T-helper 17 cell (primary cell): ENCODE data around the gene PTPRG. TPM values are rescaled to one million over a fixed set of nuclear protein-coding genes. Genes with fewer than 3 reads are reported as not detected.

ENCODE experiments used
- ATAC-seq: fragments of 150-1000 bp; cut with Tn5 transposase; 2 replicates; pipeline ENCODE4 v1.10.0; 2021; ENCODE audit warnings: mild to moderate bottlenecking, moderate library complexity
- DNase-seq, 3 donors: peaks; one replicate each; pipeline versions ENCODE4 v3.0.0 to v3.0.0-alpha.2; 2020 to 2021
- H3K9me3 ChIP-seq: one replicate; pipeline ENCODE4 v1.7.0; 2013; ENCODE audit warnings: low read length, mild to moderate bottlenecking; ENCODE audit not compliant: control insufficient read depth, poor library complexity, severe bottlenecking
- H3K27ac Mint-ChIP-seq: one replicate; pipeline ENCODE4 v1.8.0; 2022; ENCODE audit warnings: mild to moderate bottlenecking, moderate library complexity, mixed read lengths
- H3K27me3 Mint-ChIP-seq: one replicate; pipeline ENCODE4 v1.8.0; 2022; ENCODE audit warnings: mixed read lengths
- H3K36me3 Mint-ChIP-seq: one replicate; pipeline ENCODE4 v1.8.0; 2022; ENCODE audit warnings: low read depth, mixed read lengths
- H3K4me1 Mint-ChIP-seq: one replicate; pipeline ENCODE4 v1.8.0; 2022; ENCODE audit warnings: mild to moderate bottlenecking, mixed read lengths
- H3K4me3 Mint-ChIP-seq: one replicate; pipeline ENCODE4 v1.8.0; 2022; ENCODE audit warnings: mild to moderate bottlenecking, moderate library complexity, mixed read lengths
- total RNA-seq, 4 donors: library from RNA in 2 of 4; stranded (reverse) in 2 of 4; gene quantifications; one replicate each; pipeline ENCODE4 v1.2.3 and lab custom pipeline; 2022 to 2026

Gene PTPRG
- total RNA-seq, 2 donors from 2014 or later: 0.02 TPM; not detected in 1

DNA sequence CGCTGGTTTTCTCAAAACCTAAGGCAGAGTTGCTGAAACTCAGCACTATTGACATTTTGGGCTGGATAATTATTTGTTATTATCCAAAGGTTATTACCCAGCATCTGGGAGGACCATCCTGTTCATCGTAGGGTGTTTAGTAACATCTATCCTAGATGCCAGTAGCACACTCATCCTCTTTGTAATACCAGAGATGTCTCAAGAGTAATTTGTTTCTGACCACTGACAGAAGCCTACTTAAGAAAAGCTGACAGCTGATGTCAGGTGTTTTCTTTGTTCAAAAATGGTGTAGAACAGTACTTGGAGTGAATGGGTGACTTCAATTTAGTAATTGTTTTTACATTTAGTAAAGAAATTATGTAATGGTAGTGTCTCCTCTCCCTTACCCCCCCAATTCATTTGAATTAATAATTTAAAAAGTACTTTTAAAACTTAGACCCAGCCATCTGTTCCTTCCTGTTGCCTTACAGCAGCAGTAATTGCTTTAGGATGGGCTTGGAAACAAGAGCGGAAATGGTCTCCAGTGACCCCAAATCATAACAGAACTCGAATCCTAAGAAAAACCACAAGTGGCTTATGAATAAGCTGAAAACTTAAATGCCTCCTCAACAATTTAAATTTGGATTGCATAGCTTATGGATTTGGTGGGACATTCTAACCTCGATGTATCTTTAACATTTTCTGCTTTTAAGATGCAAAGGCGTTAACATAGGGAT lies 105.4 kb downstream of the PTPRG start:
- no peaks in the 10 kb centered on the region for H3K9me3 ChIP-seq
- no peak for DNase-seq
- no peaks in the 10 kb centered on the region for H3K36me3 Mint-ChIP-seq
- no peak overlapping the region for H3K27ac Mint-ChIP-seq
- no peak overlapping the region for H3K4me3 Mint-ChIP-seq
- H3K4me1 Mint-ChIP-seq: no peaks in the 10 kb centered on the region
- ATAC-seq: no peak
- no peaks in the 10 kb centered on the region for H3K27me3 Mint-ChIP-seq

DNA sequence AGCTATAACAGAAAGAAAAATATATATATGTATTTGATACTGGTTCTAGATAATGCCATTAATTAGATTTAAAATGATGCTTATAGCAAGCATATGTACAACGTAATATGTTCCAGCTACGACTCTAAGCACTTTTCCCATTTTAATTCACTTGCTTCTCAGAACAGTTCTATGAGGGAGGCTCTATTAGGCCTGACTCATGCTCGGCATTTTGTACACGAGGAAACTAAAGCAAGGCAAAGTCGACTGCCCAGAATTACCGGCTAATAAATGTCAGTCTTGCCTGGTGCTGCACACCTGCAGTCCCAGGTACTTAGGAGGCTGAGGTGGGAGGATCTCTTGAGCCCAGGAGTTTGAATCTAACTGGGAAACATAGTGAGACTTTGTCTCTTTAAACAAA lies 106.0 kb downstream of the PTPRG start:
- DNase-seq (no peak), ATAC-seq (no peak)
- Mint-ChIP-seq H3K27me3 (no peaks in the 10 kb centered on the region), H3K27ac (no peak overlapping the region), H3K4me3 (no peak overlapping the region), H3K36me3 (no peaks in the 10 kb centered on the region), H3K4me1 (no peaks in the 10 kb centered on the region)
- no peaks in the 10 kb centered on the region for H3K9me3 ChIP-seq

DNA sequence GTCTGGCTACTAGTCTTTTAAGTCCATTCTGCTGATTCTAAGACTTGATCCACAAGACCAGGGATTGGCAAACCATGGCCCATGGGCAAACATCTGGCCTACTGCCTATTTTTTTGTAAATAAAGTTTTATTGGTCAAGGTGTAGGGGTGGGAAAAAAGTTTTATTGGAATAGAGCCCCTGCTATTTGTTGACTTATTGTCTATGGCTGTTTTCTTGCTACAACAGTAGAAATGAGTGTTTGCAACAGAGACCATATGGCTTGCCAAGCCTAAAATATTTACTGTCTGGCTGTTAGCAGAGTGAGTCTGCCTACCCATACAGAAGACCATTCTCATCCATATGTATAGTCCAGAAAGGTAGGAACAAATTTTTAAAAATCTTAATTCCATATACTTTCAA lies 106.4 kb downstream of the PTPRG start:
- no peak overlapping the region for H3K4me3 Mint-ChIP-seq
- ATAC-seq: no peak
- no peaks in the 10 kb centered on the region for H3K36me3 Mint-ChIP-seq
- DNase-seq: no peak
- no peak overlapping the region for H3K27ac Mint-ChIP-seq
- no peaks in the 10 kb centered on the region for H3K27me3 Mint-ChIP-seq
- no peaks in the 10 kb centered on the region for H3K4me1 Mint-ChIP-seq
- no peaks in the 10 kb centered on the region for H3K9me3 ChIP-seq

DNA sequence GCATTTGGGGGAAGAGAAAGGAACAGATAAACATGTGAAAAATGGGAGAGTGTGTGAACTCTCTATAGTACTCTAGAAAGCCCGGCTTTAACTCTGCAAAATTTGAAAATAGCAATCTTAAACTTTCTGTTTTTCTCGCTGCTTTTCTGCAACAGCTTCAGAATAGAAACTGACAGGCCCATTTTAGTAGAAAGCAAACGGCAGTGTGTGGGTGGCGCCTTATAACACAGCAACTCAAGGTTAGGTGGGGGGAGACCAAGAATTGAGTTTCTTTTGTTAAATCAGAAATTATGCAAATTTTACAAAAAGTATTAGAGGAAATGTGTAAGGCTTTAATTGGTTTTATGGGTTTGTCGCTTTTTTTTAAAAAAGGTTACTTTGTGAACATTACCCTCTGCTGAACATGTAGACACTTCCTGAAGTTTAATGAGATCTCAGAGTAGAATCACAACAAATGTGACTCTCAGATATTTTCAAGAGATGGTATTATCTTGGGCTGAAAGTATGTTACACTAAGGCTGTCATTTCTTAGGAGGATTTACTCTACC lies 107.0 kb downstream of the PTPRG start:
- DNase-seq: no peak
- ATAC-seq: no peak
- Mint-ChIP-seq H3K27me3 (no peaks in the 10 kb centered on the region), H3K36me3 (no peaks in the 10 kb centered on the region), H3K4me1 (no peaks in the 10 kb centered on the region), H3K4me3 (no peak overlapping the region), H3K27ac (no peak overlapping the region)
- H3K9me3 ChIP-seq: no peaks in the 10 kb centered on the region

DNA sequence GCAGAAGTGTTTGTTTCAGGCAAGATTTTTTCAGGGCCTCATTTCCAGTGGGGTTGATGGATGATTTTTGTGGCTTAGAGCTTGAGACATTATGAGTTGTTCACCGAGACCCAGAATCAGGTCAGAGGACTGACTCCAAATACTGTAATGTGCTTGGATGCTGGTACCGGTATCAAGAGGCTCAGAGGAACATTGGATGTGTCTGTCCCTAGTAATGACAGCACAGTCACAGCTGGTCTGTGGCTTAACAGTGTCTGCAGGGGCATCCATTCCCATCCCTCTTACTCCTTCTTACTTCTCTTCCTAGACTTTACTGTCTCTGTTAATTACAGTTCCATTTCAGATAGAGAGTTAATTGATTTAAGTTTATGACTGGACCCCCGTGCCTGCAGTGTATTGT lies 107.8 kb downstream of the PTPRG start:
- H3K27me3 Mint-ChIP-seq: no peaks in the 10 kb centered on the region
- H3K4me3 Mint-ChIP-seq: no peak overlapping the region
- H3K9me3 ChIP-seq: no peaks in the 10 kb centered on the region
- no peak overlapping the region for H3K27ac Mint-ChIP-seq
- no peak for ATAC-seq
- DNase-seq: no peak
- no peaks in the 10 kb centered on the region for H3K4me1 Mint-ChIP-seq
- no peaks in the 10 kb centered on the region for H3K36me3 Mint-ChIP-seq

DNA sequence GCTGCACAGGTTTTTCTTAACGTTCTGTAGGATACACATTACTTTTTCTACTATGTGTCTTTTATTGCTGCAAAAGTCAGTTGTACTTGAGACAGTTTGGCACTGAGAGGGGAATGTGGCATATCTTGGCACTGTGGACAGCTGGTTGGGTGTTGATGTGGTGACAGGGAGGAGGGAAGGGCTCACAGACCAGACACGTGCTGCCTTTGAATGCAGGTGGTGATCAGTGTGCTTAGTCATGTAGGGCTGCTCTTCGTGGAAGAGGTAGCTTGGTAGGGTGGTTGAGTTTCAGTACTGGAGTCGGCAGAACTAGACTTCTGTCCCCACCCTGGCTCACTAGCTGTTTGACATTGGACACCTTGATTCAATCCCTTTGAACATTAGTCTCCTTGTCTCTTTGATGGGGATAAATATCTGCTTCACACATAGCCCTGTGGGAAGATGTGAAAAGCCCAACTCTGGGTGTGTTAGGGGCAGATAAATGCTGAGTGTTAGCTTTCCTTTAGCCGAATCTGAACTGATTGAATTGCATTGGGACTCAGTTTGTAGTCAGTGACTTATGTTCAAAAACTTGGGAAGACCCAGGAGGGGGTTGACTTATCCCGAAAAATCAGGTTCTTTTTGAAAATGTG lies 108.4 kb downstream of the PTPRG start:
- Mint-ChIP-seq H3K4me3 (no peak overlapping the region), H3K27ac (no peak overlapping the region), H3K36me3 (no peaks in the 10 kb centered on the region), H3K27me3 (no peaks in the 10 kb centered on the region), H3K4me1 (no peaks in the 10 kb centered on the region)
- no peak for DNase-seq
- H3K9me3 ChIP-seq: no peaks in the 10 kb centered on the region
- no peak for ATAC-seq

DNA sequence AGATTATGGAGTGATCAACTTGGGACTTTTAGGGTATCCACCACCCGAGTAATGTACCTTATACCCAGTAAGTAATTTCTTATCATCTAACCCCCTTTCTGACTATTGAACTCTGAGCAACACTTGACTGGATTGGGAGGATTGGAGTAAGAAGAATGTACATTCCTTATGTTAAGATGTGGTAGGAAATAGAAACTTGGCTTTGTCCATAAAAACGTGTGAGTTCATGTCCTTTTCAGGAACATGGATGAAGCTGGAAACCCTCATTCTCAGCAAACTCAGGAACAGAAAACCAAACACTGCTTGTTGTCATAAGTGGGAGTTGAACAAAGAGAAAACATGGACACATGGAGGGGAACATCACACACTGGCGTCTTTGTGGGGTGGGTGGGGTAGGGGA lies 112.3 kb downstream of the PTPRG start:
- H3K36me3 Mint-ChIP-seq: no peaks in the 10 kb centered on the region
- ATAC-seq (no peak), DNase-seq (no peak)
- no peak overlapping the region for H3K4me3 Mint-ChIP-seq
- H3K27me3 Mint-ChIP-seq: no peaks in the 10 kb centered on the region
- no peaks in the 10 kb centered on the region for H3K4me1 Mint-ChIP-seq
- H3K27ac Mint-ChIP-seq: no peak overlapping the region
- H3K9me3 ChIP-seq: no peaks in the 10 kb centered on the region

DNA sequence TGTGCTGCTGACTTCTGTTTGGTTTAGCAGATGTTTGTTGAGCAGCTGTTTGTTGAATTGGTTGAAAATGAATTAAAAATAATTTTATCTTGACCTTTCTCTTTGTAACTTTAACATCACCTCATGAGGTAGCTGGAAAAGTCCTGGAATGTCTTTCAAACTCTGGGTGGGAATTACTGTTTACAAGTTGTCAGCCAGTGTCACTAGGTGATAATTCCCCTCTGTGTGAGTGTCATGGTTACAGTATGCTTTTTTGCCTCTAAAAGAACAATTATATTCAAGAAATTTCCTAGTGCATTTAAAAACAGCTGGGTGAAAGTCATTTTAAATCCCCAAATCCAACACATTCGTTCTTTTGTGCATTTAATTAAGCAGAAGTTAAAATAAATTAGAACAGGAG lies 113.2 kb downstream of the PTPRG start:
- Mint-ChIP-seq H3K27me3 (no peaks in the 10 kb centered on the region), H3K4me1 (no peaks in the 10 kb centered on the region), H3K27ac (no peak overlapping the region), H3K36me3 (no peaks in the 10 kb centered on the region), H3K4me3 (no peak overlapping the region)
- no peaks in the 10 kb centered on the region for H3K9me3 ChIP-seq
- DNase-seq: no peak
- no peak for ATAC-seq

DNA sequence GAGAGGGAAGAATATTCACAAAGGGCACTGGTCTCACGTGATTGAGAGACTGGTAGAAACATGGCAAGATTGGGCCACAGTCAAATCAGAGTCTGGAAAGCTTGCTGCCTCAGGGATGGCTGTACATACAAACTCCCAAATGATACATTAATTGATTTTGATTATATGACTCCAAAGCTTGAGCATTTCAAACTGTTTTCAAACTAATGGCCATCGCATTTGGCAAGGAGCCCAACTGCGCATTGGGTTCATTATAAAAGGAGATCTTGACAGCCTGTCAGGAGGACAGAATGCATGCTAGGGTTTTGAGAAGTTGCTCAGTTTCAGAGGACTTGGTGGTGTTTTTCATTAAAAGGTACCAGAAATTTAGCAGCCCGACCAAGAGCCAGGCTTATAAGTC lies 117.7 kb downstream of the PTPRG start:
- no peaks in the 10 kb centered on the region for H3K27me3 Mint-ChIP-seq
- no peaks in the 10 kb centered on the region for H3K36me3 Mint-ChIP-seq
- ATAC-seq (no peak), DNase-seq (no peak)
- H3K9me3 ChIP-seq: no peaks in the 10 kb centered on the region
- H3K4me3 Mint-ChIP-seq: no peak overlapping the region
- H3K4me1 Mint-ChIP-seq: no peaks in the 10 kb centered on the region
- H3K27ac Mint-ChIP-seq: no peak overlapping the region

DNA sequence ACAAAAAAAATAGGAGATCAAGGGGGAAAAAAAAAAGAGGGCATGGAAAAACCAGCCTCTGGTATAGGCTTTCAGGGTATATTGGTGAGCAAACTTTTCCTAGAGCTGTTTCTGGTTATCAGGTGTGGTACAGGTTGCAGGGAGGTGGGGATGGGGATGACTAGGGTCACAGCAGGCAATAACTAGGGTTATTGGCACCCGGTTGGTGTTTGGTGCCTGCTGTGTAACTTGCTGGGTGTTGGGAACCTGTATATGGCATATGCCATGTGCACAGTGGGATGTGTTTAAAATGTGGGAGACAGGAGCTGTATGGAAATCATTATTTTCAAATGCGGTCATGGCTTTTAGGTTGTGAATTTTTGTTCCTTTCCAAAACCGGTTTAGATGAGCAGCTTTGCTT lies 119.2 kb downstream of the PTPRG start:
- Mint-ChIP-seq H3K27ac (no peak overlapping the region), H3K4me3 (no peak overlapping the region), H3K27me3 (no peaks in the 10 kb centered on the region), H3K4me1 (no peaks in the 10 kb centered on the region), H3K36me3 (no peaks in the 10 kb centered on the region)
- DNase-seq: no peak
- H3K9me3 ChIP-seq: no peaks in the 10 kb centered on the region
- ATAC-seq: no peak

DNA sequence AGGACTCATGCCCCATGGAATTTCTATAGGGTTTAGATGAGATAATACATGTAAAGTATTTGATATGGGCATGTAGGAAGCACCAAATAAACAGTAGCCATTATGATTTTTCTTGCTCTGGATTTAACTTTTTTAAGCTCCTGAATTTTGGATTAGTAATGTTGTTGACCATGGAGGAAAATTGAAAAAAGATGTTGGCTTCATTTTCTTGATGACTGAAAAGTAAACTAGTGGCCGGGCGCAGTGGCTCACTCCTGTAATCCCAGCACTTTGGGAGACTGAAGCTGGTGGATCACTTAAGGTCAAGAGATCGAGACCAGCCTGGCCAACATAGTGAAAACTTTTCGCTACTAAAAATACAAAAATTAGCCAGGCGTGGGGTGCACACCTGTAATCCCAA lies 120.3 kb downstream of the PTPRG start:
- ATAC-seq: no peak
- no peak for DNase-seq
- Mint-ChIP-seq H3K36me3 (no peaks in the 10 kb centered on the region), H3K4me3 (no peak overlapping the region), H3K27ac (no peak overlapping the region), H3K4me1 (no peaks in the 10 kb centered on the region), H3K27me3 (no peaks in the 10 kb centered on the region)
- H3K9me3 ChIP-seq: no peaks in the 10 kb centered on the region

DNA sequence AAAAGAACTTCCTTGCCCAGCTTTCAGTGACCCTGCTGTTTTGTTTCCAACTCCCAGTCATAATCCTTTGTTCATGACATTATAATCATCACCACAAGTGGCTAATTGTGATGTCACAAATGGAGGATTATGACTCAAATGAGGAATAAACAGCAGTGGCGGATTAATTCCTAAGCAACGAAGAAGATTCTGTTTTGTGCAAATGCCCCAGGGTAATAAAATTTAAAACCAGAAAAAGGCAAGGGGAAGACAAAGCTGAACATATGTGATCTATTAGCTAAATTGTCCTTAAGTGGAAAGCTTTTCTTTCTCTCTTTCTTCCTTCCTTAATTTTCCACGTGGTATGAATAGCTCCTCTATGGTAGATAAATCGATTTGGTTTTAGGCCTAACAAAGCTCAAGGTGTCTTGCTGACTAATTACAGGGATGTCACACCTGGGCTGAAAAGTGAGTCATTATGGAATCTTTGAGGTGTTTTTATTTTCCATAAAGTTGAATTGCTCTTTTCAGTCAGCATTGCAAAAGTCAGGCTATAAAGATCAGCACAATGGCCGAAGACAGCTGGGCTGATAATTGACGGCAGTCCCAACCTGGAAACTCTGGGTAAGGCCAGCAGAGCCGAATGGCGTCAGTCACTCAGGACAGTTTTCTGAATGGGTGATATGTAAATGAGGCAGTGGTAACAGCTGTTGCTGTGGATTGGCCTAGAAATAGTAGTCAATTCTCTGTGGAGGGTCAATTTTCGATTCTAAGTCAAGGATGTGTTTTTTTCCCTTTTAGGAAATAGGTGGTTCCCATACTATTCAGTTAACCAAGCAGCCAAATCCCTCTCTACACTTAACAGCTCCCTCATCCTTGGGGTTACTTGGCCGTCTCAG lies 121.5 kb downstream of the PTPRG start:
- Mint-ChIP-seq H3K27ac (no peak overlapping the region), H3K27me3 (no peaks in the 10 kb centered on the region), H3K4me3 (no peak overlapping the region), H3K4me1 (no peaks in the 10 kb centered on the region), H3K36me3 (no peaks in the 10 kb centered on the region)
- no peak for DNase-seq
- H3K9me3 ChIP-seq: no peaks in the 10 kb centered on the region
- ATAC-seq: no peak

DNA sequence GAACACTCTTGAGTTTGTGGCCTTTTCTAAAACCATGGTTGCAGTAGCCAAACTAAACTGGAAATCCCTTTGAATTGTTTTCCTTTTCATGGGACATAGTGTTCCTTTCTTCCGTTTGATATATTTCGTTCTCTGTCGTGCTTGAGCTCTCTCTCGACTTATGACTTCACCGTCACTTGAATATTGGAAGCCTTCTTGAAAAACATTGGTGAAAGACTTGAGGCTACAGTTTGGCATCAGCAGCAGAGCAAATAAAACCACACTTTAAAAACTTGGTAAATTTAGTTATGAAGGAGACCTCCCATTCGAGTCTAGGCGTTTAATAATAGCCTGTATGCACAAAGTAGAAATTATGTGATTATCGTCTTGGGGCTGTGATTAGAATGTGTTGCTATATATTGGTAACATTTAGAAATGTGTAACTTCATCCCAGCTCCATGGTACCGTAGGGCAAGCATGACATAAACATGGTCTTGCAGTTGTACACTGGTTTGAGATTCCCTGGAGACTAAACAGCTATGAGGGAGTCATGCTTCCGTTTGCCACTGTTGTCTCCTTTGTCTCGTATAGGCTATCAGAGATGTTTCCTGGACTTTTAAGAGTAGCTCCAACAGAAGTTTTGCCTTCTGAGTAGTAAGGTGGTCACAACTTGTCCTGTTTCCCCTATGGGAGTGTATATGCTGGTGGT lies 122.3 kb downstream of the PTPRG start:
- H3K36me3 Mint-ChIP-seq: no peaks in the 10 kb centered on the region
- no peak overlapping the region for H3K4me3 Mint-ChIP-seq
- ATAC-seq: no peak

More for the DNA sequence above, 122.3 kb downstream of the PTPRG start:
- Mint-ChIP-seq H3K27ac (no peak overlapping the region), H3K27me3 (no peaks in the 10 kb centered on the region), H3K4me1 (no peaks in the 10 kb centered on the region)
- no peak for DNase-seq
- no peaks in the 10 kb centered on the region for H3K9me3 ChIP-seq
